Measurements from ENCODE around the gene LMF1.

The LMF1 gene

DNA sequence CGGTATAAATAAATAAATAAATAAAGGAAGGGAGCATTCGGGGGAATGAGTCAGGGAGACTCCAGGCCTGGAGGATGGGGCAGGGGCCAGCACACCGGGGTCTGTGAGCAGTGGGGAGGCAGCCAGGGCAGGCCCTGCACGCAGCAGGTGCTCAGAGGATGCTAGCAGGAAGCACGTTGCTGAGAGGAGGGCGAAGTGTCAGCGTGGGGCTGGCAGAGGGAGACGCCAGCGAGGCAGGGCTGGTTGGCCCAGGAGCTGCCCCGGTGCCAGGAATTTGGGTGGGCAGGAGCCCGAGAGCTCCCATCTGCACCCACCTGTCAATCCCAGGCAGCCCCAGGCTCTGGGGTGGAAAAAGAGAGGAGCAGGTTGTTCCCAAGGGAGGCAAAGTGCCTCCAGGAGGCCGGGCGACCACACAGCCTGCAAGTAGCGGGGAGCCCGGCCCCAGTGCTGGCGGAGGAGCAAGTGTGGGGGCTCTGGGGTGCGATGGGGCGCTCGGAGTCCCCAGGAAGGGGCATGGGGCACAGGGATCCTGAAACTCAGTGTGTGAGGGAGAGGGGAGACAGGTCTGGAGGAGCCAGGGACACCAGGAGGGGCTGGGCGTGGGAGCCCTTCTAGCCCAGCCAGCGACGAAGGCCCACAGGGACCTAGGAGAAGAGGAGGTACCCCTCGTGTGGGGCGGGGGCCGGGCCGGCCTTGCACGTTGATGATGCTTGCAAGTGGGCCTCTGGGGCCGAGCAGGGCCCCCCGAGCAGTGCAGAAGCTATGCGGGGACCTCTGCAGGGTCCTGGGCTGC, 38.8 kb upstream of the LMF1 start:
- TF ChIP-seq ZNF274 (IDR thresholded peaks at IDR 0.05; ENCODE audit: low read depth, low read length) = no peak
- H3K4me3 ChIP-seq (ENCODE audit: low read length) = no peak overlapping the region

GRCh38 chr16:1008085-1008484, 37.3 kb upstream of the LMF1 start:
- no peak for TF ChIP-seq ZNF274 (IDR thresholded peaks at IDR 0.05; ENCODE audit: low read depth, low read length)

GRCh38 chr16:1007284-1007850, 36.6 kb upstream of the LMF1 start:
- H3K4me3 ChIP-seq (ENCODE audit: low read length) = no peak overlapping the region
- no peak for TF ChIP-seq ZNF274 (IDR thresholded peaks at IDR 0.05; ENCODE audit: low read depth, low read length)

More at GRCh38 chr16:1008085-1008484, 37.3 kb upstream of the LMF1 start:
- no peak overlapping the region for H3K4me3 ChIP-seq (ENCODE audit: low read length)

- no peak overlapping the region for H3K4me3 ChIP-seq (ENCODE audit: low read length)
- TF ChIP-seq ZNF274 (IDR thresholded peaks at IDR 0.05; ENCODE audit: low read depth, low read length) = no peak
Observed at GRCh38 chr16:1006781-1007180, 36.0 kb upstream of the LMF1 start.

DNA sequence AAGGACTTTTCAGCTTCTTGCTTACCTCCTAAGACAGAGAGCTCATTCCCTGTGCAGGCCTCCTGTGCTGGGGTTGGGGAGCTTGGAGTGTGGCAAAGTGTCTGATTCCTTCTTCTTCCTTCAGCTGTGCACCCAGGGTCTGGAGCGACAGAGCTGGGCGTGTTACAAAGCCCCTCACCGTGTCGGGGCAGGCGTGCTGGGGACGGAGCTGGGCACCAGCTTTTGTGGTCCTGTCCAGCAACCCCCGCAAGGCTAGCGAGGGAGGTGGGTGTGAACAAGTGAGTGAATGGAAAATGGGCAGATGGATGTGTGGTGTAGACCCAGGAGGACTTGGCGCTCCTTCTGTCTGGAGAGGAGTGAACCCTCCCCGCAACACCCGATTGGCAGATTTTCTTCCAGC, 34.5 kb upstream of the LMF1 start:
- no peak for TF ChIP-seq ZNF274 (IDR thresholded peaks at IDR 0.05; ENCODE audit: low read depth, low read length)
- no peak overlapping the region for H3K4me3 ChIP-seq (ENCODE audit: low read length)

DNA sequence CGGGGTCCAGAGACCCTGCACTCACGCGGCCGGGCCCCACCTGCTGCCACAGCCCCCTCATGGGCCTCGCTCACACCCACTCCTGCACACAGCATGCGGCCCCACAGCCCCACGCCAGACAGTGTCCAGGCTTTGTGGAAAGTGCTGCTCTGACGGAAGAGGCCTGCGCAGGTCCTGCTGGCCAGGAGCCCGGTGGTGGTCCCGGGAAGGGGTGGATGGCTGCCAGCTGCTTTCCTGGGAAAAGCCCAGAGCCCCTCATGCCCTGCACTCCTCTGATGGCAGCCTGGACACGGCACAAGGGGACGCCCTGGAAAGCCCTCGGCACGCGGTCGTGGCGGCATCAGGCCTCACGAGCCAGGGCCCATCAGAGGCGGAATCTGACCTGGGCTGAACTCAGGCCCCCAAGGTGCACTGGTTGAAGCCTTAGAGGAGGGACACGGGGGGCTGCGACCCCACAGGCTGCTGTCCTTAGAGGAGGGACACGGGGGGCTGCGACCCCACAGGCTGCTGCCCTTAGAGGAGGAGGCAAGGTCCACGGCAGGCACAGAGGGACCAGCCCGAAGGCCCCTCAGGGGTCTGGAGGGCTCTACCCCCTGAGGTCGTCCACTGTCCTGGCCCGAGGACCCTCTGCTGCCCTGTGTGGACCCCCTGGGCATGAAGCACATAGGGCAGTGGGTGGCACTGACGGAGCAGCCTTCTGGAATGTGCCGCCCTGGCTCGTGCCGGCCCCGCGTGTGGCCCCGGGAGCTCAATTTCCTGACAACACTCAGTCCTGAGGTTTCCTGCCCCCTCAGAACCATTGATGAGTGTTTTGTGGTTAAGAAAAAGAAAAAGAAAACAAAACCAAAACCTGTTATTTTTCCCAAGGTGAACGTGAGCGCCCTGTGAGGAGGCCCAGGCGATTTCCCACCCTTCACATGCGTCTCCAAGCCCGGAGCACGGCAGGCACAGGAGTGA, 32.9 kb upstream of the LMF1 start:
- H3K4me3 ChIP-seq (ENCODE audit: low read length) = no peak overlapping the region
- no peak for TF ChIP-seq ZNF274 (IDR thresholded peaks at IDR 0.05; ENCODE audit: low read depth, low read length)

DNA sequence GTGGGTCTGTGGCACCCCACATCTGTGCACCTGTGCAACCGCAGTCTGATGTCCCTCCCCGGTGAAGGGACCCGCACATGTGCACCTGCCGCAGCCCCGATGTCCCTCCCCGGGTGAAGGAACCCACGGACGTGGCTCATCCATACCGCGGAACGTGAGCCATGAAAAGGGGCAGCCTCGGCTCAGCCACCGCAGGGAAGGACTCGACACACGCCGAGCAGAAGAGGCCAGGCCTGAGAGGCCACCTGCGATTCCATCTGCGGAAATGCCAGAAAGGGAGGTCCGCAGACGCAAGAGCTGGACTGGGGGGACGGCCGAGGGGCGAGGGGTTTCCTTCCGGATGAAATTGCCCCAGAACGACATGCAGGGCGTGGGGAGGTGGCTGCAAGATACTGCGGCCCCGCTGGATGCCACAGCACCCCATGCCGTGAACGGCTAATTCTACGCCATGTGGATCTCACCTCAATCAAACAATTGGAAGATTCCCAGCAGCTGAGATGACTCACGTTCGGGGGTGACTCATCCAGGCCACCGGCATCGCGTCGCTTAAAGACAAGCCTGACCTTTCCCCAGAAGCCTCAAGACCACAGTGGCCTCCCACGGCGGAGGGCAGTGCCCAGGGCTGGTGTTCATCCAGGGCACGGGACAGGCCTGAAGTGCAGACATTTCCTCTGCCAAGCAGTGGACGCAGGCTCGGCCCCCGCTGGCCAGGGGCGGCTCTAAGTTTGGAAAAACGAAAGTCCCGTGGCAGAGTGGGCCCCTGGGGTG, 31.8 kb upstream of the LMF1 start:
- no peak overlapping the region for H3K4me3 ChIP-seq (ENCODE audit: low read length)
- TF ChIP-seq ZNF274 (IDR thresholded peaks at IDR 0.05; ENCODE audit: low read depth, low read length) = no peak

- no peak for TF ChIP-seq ZNF274 (IDR thresholded peaks at IDR 0.05; ENCODE audit: low read depth, low read length)
Observed at GRCh38 chr16:1001096-1001495, 30.3 kb upstream of the LMF1 start.

GRCh38 chr16:1000608-1001007, 29.8 kb upstream of the LMF1 start:
- no peak overlapping the region for H3K4me3 ChIP-seq (ENCODE audit: low read length)
- TF ChIP-seq ZNF274 (IDR thresholded peaks at IDR 0.05; ENCODE audit: low read depth, low read length) = no peak

More at GRCh38 chr16:1001096-1001495, 30.3 kb upstream of the LMF1 start:
- no peak overlapping the region for H3K4me3 ChIP-seq (ENCODE audit: low read length)

DNA sequence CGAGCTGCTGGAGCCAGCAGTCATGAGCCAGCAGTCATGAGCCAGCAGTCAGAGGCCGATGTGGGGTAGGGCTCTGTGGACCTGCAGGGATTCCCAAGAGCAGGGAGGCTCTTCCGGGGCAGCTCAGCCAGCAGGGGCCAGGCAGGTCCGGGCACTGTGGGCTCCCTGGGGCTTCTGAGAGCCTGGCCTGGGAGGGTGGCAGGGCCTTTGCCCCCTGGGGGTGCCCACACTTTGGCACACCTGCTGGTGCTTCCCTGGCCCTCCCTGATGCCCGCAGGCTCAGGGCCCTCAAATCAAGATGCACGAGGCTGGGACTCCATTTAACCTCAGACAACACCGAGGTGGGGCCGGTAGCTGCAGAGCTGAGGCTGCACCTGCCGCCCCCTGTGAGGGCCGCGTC, 28.9 kb upstream of the LMF1 start:
- no peak overlapping the region for H3K4me3 ChIP-seq (ENCODE audit: low read length)
- TF ChIP-seq ZNF274 (IDR thresholded peaks at IDR 0.05; ENCODE audit: low read depth, low read length) = no peak

- no peak overlapping the region for H3K4me3 ChIP-seq (ENCODE audit: low read length)
- TF ChIP-seq ZNF274 (IDR thresholded peaks at IDR 0.05; ENCODE audit: low read depth, low read length) = no peak
Observed at GRCh38 chr16:998615-999014, 27.8 kb upstream of the LMF1 start.

GRCh38 chr16:998211-998610, 27.4 kb upstream of the LMF1 start:
- no peak for TF ChIP-seq ZNF274 (IDR thresholded peaks at IDR 0.05; ENCODE audit: low read depth, low read length)

DNA sequence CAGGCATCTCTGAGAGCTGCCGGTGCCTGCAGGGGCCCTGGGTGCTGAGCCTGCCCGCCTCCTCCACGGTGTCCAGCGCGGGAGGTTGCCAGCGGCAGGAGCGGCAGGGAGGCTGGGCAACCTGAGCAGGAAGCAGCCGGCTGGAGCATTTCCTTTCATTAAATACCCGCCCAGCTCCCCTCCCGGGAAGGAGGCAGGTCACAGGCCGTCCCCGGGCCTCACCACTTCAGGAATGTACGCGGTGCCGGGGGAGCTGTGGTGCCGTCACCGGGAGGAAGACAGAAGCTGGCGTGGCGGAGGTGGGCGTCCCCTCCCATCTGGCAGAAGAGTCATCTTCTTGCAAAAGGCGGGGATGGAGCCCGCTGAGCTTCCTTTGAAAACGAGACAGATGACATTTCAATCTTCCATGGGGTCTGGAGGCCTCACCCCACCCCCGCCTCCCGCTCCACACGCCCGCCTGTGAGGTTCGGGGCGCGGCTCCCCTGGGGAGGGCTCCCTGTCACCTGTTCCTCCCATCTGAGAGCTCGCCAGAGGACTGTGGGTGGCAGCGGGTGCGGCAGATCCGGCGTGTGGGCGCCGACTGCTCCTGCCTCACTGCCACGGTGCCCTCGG, 26.8 kb upstream of the LMF1 start:
- TF ChIP-seq ZNF274 (IDR thresholded peaks at IDR 0.05; ENCODE audit: low read depth, low read length) = no peak
- H3K4me3 ChIP-seq (ENCODE audit: low read length) = no peak overlapping the region

More at GRCh38 chr16:998211-998610, 27.4 kb upstream of the LMF1 start:
- H3K4me3 ChIP-seq (ENCODE audit: low read length) = no peak overlapping the region

Measured in GM08714 (cell line).